HG03575 (cell line): ENCODE measurements around the gene BEND6.

Source experiments
- ATAC-seq: cut with Tn5 transposase; IDR thresholded peaks from one replicate; pipeline ENCODE4 v1.9.1; 2021; ENCODE audit not compliant: unreplicated experiment, insufficient number of reproducible peaks, low FRiP score; ENCODE audit errors: extremely low read depth

Gene BEND6

GRCh38 chr6:56954403-56955170, at the start of gene BEND6:
TSS of gene BEND6 (plus strand) at chr6:56955107. CDS start at chr6:56981811, 26,704 bp downstream.
- ATAC-seq: no peak

GRCh38 chr6:56905378-56905777, 49.5 kb upstream of the BEND6 start:
- ATAC-seq: no peak

GRCh38 chr6:56906752-56907151, 48.2 kb upstream of the BEND6 start:
- no peak for ATAC-seq

GRCh38 chr6:56909115-56909907, 45.6 kb upstream of the BEND6 start:
- no peak for ATAC-seq

- ATAC-seq: no peak
Observed at GRCh38 chr6:56911847-56912246, 43.1 kb upstream of the BEND6 start.

- ATAC-seq: no peak
Observed at GRCh38 chr6:56913285-56914074, 41.4 kb upstream of the BEND6 start.

- no peak for ATAC-seq
Observed at GRCh38 chr6:56914798-56915658, 39.9 kb upstream of the BEND6 start.

GRCh38 chr6:56915832-56916231, 39.1 kb upstream of the BEND6 start:
- no peak for ATAC-seq

GRCh38 chr6:56916849-56917551, 37.9 kb upstream of the BEND6 start:
- ATAC-seq: no peak

GRCh38 chr6:56922645-56923044, 32.3 kb upstream of the BEND6 start:
- ATAC-seq: no peak

GRCh38 chr6:56923565-56923964, 31.3 kb upstream of the BEND6 start:
- no peak for ATAC-seq

GRCh38 chr6:56927538-56928453, 27.1 kb upstream of the BEND6 start:
- ATAC-seq: no peak

- ATAC-seq: no peak
Observed at GRCh38 chr6:56930846-56931245, 24.1 kb upstream of the BEND6 start.

GRCh38 chr6:56932910-56933477, 21.9 kb upstream of the BEND6 start:
- ATAC-seq: no peak

- no peak for ATAC-seq
Observed at GRCh38 chr6:56933650-56934049, 21.3 kb upstream of the BEND6 start.

- no peak for ATAC-seq
Observed at GRCh38 chr6:56934876-56935275, 20.0 kb upstream of the BEND6 start.

- no peak for ATAC-seq
Observed at GRCh38 chr6:56936466-56936865, 18.4 kb upstream of the BEND6 start.
